NCI-H2107 treated with DMSO at 0.1 percent for 48 hours (cell line): Measurements from ENCODE around the gene CACNA2D3.

ENCODE experiments used
- DNase-seq: peaks from one replicate; lab custom pipeline; 2025; ENCODE audit not compliant: unreplicated experiment; lab: John Stamatoyannopoulos, UW

CACNA2D3 gene

DNA sequence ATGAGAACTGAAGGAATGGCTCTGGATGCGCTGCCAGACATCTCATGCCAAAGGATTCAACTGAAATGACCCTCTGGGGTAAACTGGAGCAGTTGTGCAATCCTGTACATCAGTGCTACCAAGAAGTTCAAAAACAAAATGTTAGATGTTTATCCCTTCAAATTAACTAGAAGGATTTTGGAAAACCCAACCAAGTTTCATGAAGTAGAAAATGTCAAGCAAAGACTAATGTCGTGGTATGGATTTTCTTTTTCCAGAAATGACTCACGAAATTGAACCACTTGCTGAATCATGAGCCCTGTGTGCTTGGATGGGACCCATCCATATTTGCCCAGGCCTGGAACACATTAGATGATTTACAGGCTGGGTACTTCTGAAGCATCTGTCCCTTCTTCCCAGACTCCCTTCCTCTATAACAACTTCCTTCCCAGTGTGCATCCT, 703.9 kb downstream of the CACNA2D3 start:
- DNase-seq = no peak

DNA sequence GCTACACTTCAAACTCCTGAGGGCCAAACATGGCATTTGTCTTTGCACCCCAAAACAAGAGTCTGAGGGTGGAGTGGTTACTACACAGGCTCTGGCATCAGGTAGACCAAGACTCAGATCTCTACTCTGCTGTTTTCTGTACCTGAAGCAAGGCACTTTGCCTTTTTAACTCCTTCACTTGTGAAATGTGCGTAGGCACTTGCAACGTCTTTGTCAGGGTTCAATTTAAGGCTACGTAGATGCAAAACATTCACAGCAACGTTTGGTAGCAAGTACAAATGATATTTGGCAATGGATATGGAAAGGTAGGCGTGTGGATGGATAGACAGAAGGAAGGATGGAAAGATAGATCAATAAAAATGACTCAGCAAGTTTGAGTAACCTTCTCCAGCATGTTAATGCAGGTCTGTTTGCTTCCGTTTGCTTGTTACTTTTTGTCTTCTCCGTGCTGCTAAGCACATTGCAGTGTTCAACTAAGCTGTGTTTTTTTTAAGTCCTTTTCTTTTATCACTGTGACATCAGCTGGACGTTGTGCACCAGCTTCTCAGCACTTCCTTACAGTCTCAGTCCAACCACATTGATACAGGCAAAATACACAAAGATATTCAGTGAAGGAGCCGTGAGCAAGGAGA, 704.8 kb downstream of the CACNA2D3 start:
- no peak for DNase-seq

DNA sequence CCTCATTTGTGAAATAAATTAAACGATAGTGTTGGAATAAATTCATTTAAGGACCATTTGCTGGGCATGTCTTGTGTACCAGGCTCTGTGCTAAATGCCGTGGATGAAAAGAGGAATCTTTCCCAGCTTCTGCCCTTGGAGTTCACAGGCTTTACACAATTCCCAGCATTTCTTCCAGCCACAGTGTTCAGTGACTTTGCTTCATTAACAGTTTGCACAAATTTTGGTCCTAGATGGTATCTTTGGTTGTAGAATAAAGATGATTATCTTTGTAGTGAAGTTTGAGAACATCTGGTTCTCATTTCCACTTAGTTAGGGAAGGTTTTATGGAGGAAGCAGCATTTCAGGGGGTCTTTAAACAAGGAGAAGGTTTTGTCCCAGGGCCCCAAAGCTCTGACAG, 705.4 kb downstream of the CACNA2D3 start:
- DNase-seq = no peak

DNA sequence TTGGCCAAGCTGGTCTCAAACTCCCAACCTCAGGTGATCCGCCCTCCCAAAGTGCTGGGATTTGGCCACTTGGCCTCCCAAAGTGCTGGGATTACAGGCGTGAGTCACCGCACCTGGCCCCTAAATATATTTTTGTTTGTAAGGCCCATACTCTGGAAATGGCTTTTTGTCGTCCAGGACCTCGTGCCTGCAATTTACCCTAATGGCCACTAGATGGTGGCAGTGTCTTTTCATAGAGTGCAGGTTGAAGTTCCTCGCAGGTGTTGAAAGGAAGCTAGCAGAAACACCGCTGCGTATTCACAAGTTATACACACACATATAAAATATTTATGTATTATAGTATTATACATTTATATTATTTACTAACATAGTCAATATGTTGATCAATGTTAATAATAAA, 708.3 kb downstream of the CACNA2D3 start:
- DNase-seq = no peak

DNA sequence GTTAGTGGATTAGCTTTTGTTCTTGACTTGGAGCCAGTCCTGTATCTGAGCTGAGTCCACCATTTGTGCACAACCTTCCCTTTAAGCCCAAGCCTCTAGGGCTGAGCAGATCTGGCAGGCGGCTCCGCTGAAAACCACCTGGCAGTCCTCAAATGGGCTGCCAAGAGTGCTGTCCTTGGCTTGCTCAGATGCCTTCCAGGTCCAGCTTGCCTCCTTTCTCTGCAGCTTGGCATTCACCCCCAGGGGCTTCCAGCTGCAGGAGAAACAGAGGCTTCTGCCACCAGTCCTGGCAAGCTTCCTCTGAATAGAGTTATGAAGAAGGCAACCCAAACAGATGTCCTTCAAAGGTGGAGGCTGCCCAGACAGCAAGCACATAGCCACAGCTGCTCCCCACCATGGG, 708.8 kb downstream of the CACNA2D3 start:
- no peak for DNase-seq

DNA sequence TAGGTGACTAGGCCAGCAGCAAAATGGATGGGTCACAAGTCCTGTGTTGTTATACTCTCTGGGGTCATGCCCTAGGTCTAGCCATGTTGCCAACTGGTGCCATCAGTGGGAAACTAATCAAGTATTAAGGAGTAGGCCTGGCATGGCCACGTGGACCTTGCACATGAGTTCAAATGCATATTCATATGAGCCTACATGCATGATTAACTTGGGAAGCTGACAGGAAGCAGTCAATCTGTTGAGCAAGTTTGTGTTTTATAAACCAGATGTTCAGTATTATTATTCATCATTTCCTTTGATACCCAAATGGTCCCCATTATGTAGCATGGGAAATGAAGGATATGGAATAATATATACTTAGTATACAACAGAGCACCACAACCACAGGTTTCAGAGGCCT, 710.5 kb downstream of the CACNA2D3 start:
- no peak for DNase-seq

DNA sequence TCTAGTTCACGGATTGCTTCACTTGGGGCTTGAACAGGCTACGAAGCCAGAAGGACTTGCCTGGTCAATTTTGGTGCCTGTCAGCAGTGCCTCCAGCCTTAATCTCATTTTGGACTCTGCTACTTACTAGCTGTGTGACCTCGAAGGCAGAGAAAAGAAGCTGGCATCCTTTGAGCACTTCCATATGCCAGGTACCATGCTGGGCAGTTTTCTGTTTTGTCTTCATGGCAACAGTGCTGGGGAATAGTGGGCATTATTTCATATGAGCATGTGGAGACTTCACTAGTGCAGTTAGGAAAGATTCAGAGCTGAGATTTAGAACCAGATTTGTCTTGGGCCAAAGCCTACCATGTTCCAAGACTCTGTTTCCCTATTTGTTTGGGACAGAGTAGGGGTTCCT, 713.3 kb downstream of the CACNA2D3 start:
- DNase-seq = no peak

DNA sequence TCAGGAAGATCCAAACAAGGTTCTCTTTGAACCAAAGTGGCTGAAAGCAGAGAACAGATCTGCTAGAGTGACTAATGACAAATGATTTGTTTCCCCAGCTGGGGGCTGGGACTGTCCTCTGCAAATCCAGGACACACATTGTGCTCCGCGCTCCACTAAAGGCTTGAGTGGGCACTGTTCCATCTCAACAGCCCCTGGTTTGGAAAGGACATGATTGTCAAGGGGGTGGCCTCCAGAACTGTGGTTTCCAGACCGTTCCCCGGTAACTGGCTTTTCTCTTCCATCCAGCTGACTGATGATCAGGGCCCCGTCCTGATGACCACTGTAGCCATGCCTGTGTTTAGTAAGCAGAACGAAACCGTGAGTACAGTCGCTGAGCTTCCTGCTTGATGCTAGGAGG, 714.5 kb downstream of the CACNA2D3 start:
- DNase-seq = no peak

DNA sequence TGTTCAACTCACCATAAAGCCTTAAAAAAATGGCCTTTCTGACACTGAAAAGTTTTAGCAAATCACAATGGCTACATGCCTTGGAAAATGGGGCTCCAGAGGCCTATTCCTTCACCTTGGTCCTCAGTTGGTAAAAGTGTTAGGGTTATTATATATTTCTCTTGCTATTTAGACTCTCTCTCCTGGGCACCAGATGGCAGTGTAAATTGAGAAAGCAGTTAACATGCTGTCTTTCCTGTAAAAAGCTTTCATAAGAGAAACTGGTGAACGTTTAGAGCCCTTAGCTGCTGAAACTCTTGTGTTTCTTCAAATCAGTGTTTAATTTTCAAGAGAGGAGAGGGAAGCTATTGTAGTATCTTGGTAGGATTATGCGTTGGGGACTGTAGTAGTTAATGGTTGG, 715.6 kb downstream of the CACNA2D3 start:
- DNase-seq = no peak

DNA sequence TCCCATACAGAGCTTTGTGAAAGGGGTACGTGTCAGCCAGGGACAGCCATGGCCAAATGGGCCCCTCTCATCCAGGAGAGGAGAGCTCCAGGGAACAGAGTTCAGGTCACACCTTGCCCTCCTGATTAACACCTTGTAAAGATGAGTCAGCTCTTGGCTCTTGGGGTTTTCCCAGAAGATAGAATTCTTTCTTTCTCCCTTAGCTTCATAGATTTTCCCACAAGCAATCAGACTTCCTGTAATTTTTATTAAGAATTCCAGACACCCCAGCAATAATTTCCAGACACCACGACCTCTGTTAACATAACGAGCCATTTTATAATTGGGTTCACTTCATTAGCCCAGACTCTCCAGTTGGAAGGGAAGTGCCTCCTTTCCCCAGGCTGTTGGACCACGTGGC, 719.1 kb downstream of the CACNA2D3 start:
- DNase-seq = no peak

DNA sequence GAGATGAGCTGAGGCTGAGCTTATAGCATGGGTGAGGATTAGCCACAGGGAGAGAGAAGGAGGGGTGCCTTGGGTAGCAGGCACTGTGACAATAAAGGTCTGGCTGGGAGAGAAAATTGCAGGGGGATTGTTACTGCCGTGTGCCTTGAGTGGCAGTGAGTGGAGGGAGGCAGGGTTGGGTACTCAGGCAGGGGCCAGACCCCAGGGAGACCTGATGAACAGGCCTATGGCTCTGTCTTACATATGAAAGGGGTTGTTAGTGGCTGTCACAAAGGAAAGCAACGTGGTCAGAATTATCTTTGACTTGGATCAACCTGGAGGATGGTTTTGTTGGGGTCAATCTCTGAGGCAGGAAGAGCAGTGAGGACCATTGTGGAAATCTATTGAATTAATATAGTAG, 721.0 kb downstream of the CACNA2D3 start:
- DNase-seq = no peak

DNA sequence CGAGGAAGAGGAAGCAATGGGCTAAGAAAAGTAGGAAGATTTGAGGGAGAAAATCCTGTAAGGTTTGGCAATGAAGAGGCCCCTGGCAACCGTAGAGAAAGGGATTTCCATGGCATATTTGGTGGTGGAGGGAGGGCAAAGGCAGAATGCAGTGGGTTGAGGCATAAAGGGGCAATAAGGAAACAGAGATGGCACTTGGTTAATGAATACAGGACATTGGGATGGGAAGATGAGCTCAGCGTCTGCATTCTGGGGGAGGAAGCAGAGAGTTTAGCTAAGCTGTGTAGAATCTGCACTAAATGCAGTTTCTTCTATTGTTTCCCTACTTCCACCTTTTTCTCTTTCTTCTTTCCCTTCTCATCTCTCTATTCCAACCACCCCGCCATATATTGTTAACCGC, 721.9 kb downstream of the CACNA2D3 start:
- DNase-seq = no peak

DNA sequence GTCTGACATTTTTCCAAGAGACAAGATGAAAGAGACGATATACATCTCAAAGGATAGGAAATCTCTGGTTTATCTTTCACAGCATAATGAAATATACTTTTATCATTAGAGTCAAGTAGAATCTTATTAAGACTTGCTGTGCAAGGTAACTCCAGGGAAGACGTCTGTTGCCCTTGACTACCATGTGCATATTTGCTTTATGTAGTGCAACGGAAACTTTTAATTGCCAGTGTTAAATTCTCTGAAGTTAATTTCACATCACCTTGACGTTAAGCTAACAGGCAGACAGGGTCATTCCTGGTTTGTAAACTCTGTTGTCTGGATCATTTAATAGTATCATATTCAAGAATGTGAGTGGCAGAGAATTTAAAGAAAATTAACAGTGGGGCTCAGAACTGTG, 722.7 kb downstream of the CACNA2D3 start:
- no peak for DNase-seq

DNA sequence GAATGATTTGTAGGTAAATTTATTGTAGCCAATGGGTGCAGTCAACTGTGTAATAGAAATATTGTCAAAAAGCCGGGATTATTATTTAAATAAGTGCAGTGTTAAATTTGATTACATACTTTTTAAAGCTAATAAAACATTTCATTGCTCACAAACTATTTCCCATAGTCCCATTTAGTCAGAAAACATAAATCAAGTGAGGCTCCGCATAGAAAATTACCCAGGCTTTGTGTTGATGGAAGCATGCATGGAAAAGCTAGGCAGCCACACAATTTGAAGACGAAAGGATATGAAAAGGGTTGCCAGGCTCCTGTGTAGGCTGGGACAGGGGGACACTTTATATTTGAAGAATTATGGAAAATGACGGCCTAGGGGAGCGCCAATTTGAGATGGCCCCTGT, 723.2 kb downstream of the CACNA2D3 start:
- DNase-seq = no peak

DNA sequence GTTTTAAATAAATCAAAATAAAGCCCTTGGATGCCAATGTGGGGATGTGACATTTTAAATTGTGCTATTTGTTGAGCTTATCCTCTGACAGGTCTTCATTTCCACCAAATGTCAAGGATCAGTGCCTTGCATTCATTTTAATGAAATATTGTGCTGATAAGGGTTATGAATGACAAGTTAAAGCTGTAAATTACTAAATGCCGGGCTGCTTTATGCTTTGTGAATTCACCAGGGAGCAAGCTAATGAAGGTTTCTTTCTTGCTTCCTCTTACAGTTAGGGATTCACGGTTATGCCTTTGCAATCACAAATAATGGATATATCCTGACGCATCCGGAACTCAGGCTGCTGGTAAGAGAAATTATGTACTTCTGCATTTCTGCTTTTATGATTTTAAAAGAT, 723.8 kb downstream of the CACNA2D3 start:
- no peak for DNase-seq

DNA sequence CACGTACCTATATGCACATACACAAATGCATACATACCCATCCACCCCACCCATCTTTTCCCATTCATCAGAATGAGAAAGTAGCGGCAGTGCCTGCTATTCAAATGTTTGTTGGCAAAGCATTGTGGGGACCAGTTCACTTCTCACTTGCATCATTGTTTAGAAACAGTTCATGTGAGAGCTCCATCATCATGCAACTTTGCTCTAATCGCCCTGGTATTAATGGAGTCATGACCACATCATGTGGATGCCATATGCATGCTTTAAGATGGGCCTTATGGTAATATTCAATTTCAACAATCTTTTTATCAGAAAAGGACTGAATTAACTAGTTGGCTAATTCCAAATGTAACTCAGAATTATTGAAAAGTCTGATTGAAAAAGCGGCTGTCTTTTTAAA, 725.0 kb downstream of the CACNA2D3 start:
- DNase-seq = no peak

DNA sequence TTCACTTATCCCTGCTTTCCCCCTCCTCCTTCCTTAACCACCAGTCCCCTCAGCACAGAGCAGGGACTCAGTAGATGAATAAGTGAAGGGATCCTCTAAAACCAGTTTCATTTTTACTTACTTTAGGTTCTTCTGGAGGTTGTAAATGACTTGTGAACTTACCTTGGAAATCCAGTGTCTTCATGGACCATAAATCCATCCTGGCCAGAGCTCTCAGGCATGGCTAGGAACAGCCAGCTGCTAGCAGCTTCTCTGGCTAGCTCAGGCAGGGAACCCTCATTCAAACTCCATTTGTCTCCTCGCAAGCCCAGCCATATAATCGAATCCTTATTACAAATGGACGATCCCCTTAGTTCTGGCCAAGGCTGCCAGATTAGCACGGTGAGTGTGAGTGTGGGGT, 727.0 kb downstream of the CACNA2D3 start:
- no peak for DNase-seq

DNA sequence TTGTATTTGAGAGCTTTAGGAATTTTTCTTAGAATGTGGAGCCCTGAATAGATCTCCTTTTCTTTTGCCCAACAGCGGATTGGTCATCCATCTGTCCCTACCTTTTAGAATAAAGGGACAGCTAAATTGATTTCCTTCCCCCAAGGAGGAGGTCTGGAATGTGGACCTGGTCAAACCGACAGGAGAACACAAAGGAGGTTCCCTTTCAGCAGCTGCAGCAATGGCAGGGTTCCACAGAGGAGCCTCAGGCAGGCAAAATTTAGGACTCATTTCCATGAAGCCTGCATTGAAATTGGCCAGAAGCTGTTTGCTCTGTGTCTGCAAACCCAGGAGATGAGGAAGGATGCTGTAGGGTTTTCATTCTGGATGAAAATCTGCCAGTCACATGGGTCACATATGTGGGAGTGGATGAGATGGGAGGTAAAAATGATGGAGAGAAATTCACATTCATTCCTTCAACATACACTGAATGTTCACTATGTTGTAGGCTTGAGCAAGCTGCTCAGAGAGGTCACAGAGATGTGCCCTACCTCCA, 728.2 kb downstream of the CACNA2D3 start:
- DNase-seq = no peak

DNA sequence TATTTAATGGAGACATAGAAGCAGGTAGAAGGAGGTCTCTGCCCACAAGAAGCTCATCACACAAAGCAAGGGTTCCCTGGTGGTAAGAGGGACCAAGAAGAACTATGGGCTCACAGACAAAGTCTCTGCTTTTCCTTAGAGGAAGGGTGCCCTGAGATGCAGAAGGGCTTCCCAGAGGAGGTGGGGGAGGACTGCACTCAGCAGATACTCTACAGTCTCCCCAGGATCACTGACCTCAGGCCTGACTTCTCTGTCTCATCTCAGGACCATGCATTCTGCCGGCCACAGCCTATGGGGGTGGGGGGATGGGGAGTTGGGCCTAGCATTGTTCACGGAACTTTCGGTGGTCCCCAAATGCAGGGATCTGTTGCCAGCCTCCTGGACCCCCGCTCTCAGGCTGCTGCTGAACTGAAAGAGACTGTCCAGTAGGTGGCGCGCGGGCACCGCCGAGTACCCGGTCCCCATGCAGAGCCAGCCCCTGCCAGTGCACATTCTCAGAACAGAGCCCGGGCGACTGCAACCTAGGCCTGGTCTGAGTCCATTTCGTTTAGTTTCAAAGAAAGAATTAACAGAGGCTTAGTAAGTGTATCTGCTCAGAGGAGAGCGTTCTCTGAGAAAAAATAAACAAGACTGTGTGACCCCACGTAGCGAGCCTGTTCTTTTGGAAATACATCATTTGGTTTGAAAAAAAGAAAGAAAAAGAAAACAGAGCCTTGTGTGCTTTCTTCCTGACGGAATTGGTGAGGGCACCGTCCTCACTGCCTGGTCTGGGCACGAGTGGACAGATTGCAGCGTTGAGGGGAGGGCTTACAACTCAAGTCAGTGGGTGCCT, 731.4 kb downstream of the CACNA2D3 start:
- DNase-seq = peak; percentile 40

DNA sequence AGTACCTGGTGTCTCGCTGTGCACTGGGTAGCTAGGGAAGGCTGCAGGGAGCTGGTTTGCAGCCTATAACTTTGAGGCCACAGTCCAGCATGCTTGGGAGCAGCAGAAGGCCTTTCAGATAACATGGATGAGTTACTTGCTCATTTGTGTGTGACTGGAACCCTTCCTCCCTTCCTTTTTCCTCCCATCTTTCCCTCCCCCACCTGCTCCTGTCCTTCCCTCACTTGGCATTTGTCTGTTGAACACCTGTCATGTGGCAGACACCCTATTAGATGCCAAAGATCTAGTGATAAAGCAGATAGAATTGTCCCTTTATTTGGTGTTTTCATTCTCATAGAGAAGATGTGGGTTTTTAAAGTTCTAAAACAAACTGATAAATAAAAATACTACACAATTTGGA, 733.9 kb downstream of the CACNA2D3 start:
- DNase-seq = no peak

DNA sequence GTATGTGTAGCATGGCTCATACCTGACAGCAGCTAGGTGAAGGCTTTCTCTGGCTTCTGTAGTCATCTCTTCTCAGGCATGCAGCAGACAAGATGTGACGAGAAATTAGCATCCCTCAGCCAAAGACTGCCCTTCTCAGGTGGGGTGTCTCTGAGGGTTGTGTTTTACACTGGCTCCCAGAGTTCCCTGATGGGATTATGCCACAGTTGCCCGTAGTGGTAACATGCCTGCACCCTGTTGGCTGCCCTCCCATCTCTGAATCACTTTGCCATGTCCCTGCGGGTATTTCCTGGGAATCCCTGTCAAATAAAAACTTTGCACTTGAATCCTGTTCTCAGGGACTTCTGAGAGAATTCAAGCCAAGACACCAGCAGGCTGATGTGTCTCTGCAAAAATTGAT, 735.0 kb downstream of the CACNA2D3 start:
- no peak for DNase-seq

DNA sequence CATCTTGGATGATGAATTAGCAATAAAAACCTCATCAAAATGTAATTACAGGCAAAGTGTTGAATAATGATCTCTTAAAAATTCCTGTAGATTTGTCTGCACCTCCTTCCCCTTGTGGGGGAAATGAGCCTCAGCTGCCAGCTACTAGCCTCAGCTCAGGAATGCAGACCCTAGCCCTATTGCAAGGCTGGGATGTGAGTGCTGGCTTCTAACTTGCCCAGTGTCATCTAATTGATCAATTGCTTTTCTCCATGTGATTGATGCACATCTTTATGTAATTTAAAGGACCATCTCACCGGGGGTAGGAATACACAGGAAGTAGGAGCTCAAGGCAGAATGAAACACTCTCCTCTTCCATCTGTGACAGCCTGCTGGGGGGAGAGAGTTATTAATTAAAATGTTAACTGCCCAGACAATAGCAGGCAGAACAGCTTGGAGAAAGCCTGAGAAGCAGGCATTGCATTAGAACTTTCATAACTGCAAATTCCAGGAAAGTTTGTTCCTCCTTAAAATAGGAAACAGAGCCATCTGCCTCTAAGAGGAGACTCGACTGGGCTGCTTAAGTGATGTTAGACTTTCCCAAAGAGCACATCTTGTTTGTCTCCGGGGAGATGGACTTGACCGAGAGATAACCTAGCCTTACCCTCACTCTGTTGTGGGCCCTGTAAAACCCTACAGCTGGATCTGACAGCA, 735.9 kb downstream of the CACNA2D3 start:
- no peak for DNase-seq
